Suprapubic skin (tissue), 4 donors: ENCODE results near the gene RCAN2. TPM values are rescaled to one million over a fixed set of nuclear protein-coding genes. Genes with fewer than 3 reads are reported as not detected.

Source experiments
- DNase-seq, 2 donors: peaks; one replicate each; pipeline ENCODE4 v3.0.0-alpha.2; 2019; ENCODE audit warnings: low spot score in 2 of 2
- H3K27ac ChIP-seq: fragments of 200-600 bp; sonication (generic); one replicate; pipeline ENCODE4 v1.5.1; 2019
- H3K27me3 ChIP-seq: fragments of 200-600 bp; sonication (generic); one replicate; pipeline ENCODE4 v1.5.1; 2019
- H3K36me3 ChIP-seq: fragments of 200-600 bp; sonication (generic); one replicate; pipeline ENCODE4 v1.5.1; 2019
- H3K4me1 ChIP-seq: fragments of 200-600 bp; sonication (generic); one replicate; pipeline ENCODE4 v1.5.1; 2019
- H3K4me3 ChIP-seq: fragments of 200-600 bp; sonication (generic); one replicate; pipeline ENCODE4 v1.5.1; 2019; ENCODE audit warnings: mild to moderate bottlenecking
- H3K9me3 ChIP-seq: fragments of 200-600 bp; sonication (generic); one replicate; pipeline ENCODE4 v1.5.1; 2019
- CTCF ChIP-seq, 2 donors: fragments of 200-600 bp in 1 of 2; fragments of 450-650 bp in 1 of 2; sonication (generic) in 1 of 2; IDR thresholded peaks; one replicate each; pipeline ENCODE4 v1.5.1; 2016 to 2019; ENCODE audit warnings: antibody characterized with exemption in 2 of 2, mild to moderate bottlenecking in 1 of 2, moderate library complexity in 1 of 2
- EP300 ChIP-seq: sonication (generic); formaldehyde crosslinking; IDR thresholded peaks from one replicate; pipeline ENCODE4 v1.6.1; 2017; ENCODE audit warnings: antibody characterized with exemption
- POLR2A ChIP-seq, 2 donors: fragments of 450-650 bp; IDR thresholded peaks; one replicate each; pipeline ENCODE4 v1.6.1; 2017; ENCODE audit warnings: antibody characterized with exemption in 2 of 2, mild to moderate bottlenecking in 2 of 2, moderate library complexity in 2 of 2
- POLR2AphosphoS5 ChIP-seq, 3 donors: sonication (generic); formaldehyde crosslinking; IDR thresholded peaks; one replicate each; pipeline ENCODE4 v1.6.1; 2017; ENCODE audit warnings: antibody characterized with exemption in 3 of 3
- WGBS: methylation state at CpG from one replicate; pipeline ENCODE4 v1.1.5; 2018; 5-methylcytosine and 5-hydroxymethylcytosine counted together
- total RNA-seq, 4 donors: library from RNA; depleted of rRNA; stranded (reverse); fragments of >200 nt; gene quantifications; one replicate each; pipeline ENCODE4 v1.1.0, GENCODE V29; 2016

RCAN2 gene
- total RNA-seq, 4 donors from 2014 or later, result 6.7 to 15.3 (median 13.8) TPM

GRCh38 chr6:46370622-46371021 is 120.6 kb downstream of the RCAN2 start:
- H3K36me3 ChIP-seq, result no peaks in the 10 kb centered on the region
- H3K27me3 ChIP-seq, result no peaks in the 10 kb centered on the region
- no peak overlapping the region for H3K4me3 ChIP-seq
- no peaks in the 10 kb centered on the region for H3K9me3 ChIP-seq
- no peak for DNase-seq
- H3K27ac ChIP-seq, result no peak overlapping the region
- 89% methylated on average over 1 of the region's 1 CpG for WGBS
- H3K4me1 ChIP-seq, result no peaks in the 10 kb centered on the region
- TF ChIP-seq POLR2A (IDR thresholded peaks at IDR 0.05) (no peak), EP300 (no peak), CTCF (IDR thresholded peaks at IDR 0.05) (no peak), POLR2AphosphoS5 (IDR thresholded peaks at IDR 0.05) (no peak)

GRCh38 chr6:46368169-46368536 is 123.1 kb downstream of the RCAN2 start:
- no peak for DNase-seq
- Histone ChIP-seq H3K36me3 (no peaks in the 10 kb centered on the region), H3K4me3 (no peak overlapping the region), H3K9me3 (no peaks in the 10 kb centered on the region), H3K27me3 (no peaks in the 10 kb centered on the region), H3K27ac (no peak overlapping the region), H3K4me1 (no peaks in the 10 kb centered on the region)
- TF ChIP-seq CTCF (IDR thresholded peaks at IDR 0.05) (no peak), EP300 (no peak)
- 100% methylated on average over 1 of the region's 1 CpG for WGBS

- WGBS, result 64% methylated on average over 2 of the region's 2 CpGs
- TF ChIP-seq POLR2AphosphoS5 (IDR thresholded peaks at IDR 0.05) (no peak), EP300 (no peak), POLR2A (IDR thresholded peaks at IDR 0.05) (no peak), CTCF (IDR thresholded peaks at IDR 0.05) (no peak)
These were observed 123.7 kb downstream of the RCAN2 start for GRCh38 chr6:46367354-46368168.

GRCh38 chr6:46366190-46366900 is 124.9 kb downstream of the RCAN2 start:
- TF ChIP-seq POLR2AphosphoS5 (IDR thresholded peaks at IDR 0.05) (no peak), EP300 (no peak), POLR2A (IDR thresholded peaks at IDR 0.05) (no peak), CTCF (IDR thresholded peaks at IDR 0.05) (no peak)
- no peaks in the 10 kb centered on the region for H3K27me3 ChIP-seq
- no peak overlapping the region for H3K27ac ChIP-seq
- H3K4me3 ChIP-seq, result no peak overlapping the region
- no peaks in the 10 kb centered on the region for H3K36me3 ChIP-seq
- WGBS, result 78% methylated on average over 3 of the region's 3 CpGs
- no peak for DNase-seq
- H3K9me3 ChIP-seq, result no peaks in the 10 kb centered on the region
- H3K4me1 ChIP-seq, result no peaks in the 10 kb centered on the region

More at GRCh38 chr6:46367354-46368168, 123.7 kb downstream of the RCAN2 start:
- no peak overlapping the region for H3K4me3 ChIP-seq
- no peaks in the 10 kb centered on the region for H3K4me1 ChIP-seq
- DNase-seq, result no peak
- H3K36me3 ChIP-seq, result no peaks in the 10 kb centered on the region
- no peak overlapping the region for H3K27ac ChIP-seq
- no peaks in the 10 kb centered on the region for H3K9me3 ChIP-seq
- no peaks in the 10 kb centered on the region for H3K27me3 ChIP-seq

GRCh38 chr6:46357591-46357990 is 133.7 kb downstream of the RCAN2 start:
- H3K27me3 ChIP-seq, result no peaks in the 10 kb centered on the region
- H3K36me3 ChIP-seq, result no peaks in the 10 kb centered on the region
- 73% methylated on average over 2 of the region's 2 CpGs for WGBS
- no peaks in the 10 kb centered on the region for H3K9me3 ChIP-seq
- no peak overlapping the region for H3K27ac ChIP-seq
- no peaks in the 10 kb centered on the region for H3K4me1 ChIP-seq
- no peak for TF ChIP-seq POLR2AphosphoS5 (IDR thresholded peaks at IDR 0.05)
- no peak for TF ChIP-seq POLR2A (IDR thresholded peaks at IDR 0.05)
- TF ChIP-seq EP300, result no peak
- no peak for TF ChIP-seq CTCF (IDR thresholded peaks at IDR 0.05)
- no peak for DNase-seq
- no peak overlapping the region for H3K4me3 ChIP-seq
